ENCODE data around the gene ATE1. TPM values are rescaled to one million over a fixed set of nuclear protein-coding genes. Genes with fewer than 3 reads are reported as not detected.

Gene ATE1
- total and polyA plus RNA-seq, 5 donors = 15.1 to 55.8 (median 48.3) TPM

DNA sequence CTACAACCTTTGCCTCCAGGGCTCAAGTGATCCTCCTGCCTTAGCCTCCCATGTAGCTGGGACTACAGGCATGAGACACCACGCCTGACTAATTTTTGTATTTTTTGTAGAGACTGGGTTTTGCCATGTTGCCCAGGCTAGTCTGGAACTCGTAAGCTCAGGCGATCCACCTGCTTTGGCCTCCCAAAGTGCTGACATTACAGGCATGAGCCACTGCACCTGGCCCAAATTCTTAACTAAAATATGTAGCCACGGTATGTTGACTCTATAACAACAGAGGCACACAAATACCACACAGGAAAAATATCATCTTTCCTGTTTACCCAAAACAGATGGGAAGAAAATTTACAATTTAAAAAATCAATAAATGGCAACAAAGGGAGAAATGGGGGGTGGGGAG, 115.8 kb downstream of the ATE1 start:
- 72% methylated on average over 4 of the region's 4 CpGs for WGBS
- intact Hi-C loops (cut with DNase I) = no loop called here
- DNase-seq (no peak), ATAC-seq (no peak)
- H3K9me3 ChIP-seq (ENCODE audit: control insufficient read depth, low read length) = no peaks in the 10 kb centered on the region
- no peak overlapping the region for H3K4me3 ChIP-seq (ENCODE audit: low read length)
- H3K4me1 ChIP-seq (ENCODE audit: control insufficient read depth, insufficient read depth, low read length) = no peaks in the 10 kb centered on the region
- no peaks in the 10 kb centered on the region for H3K27me3 ChIP-seq (ENCODE audit: control insufficient read depth, insufficient read depth)
- no peak overlapping the region for H3K27ac ChIP-seq (ENCODE audit: low read length)

DNA sequence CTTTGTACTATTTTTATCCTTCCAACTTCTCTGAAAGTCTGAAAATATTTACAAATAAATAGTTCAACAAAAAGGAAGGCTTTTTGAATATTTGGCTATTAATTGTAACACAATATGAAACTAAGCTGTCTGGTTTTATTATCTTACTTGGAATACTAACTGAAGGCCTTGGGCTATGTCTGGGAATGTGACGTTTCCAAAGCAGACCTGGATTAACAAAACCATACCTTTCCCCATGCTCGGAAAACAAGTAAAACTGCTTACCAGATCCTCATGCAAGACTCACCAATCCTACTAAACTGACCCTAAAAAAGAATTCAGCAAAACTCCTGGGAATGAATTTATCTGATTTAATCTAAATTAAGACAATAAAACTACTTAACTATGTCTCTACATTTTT, 116.4 kb downstream of the ATE1 start:
- intact Hi-C loops (cut with DNase I) = no loop called here
- no peaks in the 10 kb centered on the region for H3K27me3 ChIP-seq (ENCODE audit: control insufficient read depth, insufficient read depth)
- H3K27ac ChIP-seq (ENCODE audit: low read length) = no peak overlapping the region
- DNase-seq (no peak), ATAC-seq (no peak)
- H3K9me3 ChIP-seq (ENCODE audit: control insufficient read depth, low read length) = no peaks in the 10 kb centered on the region
- H3K4me1 ChIP-seq (ENCODE audit: control insufficient read depth, insufficient read depth, low read length) = no peaks in the 10 kb centered on the region
- WGBS = 94% methylated on average over 2 of the region's 2 CpGs
- no peak overlapping the region for H3K4me3 ChIP-seq (ENCODE audit: low read length)

GRCh38 chr10:121808835-121809234, 119.0 kb downstream of the ATE1 start:
- H3K4me1 ChIP-seq (ENCODE audit: control insufficient read depth, insufficient read depth, low read length) = no peaks in the 10 kb centered on the region
- intact Hi-C loops (cut with DNase I) = no loop called here
- DNase-seq (no peak), ATAC-seq (no peak)
- no peak overlapping the region for H3K4me3 ChIP-seq (ENCODE audit: low read length)
- WGBS = 71% methylated on average over 2 of the region's 2 CpGs
- no peaks in the 10 kb centered on the region for H3K27me3 ChIP-seq (ENCODE audit: control insufficient read depth, insufficient read depth)
- no peaks in the 10 kb centered on the region for H3K9me3 ChIP-seq (ENCODE audit: control insufficient read depth, low read length)
- no peak overlapping the region for H3K27ac ChIP-seq (ENCODE audit: low read length)

GRCh38 chr10:121804460-121804859, 123.4 kb downstream of the ATE1 start:
- H3K4me3 ChIP-seq (ENCODE audit: low read length) = no peak overlapping the region
- 60% methylated on average over 4 of the region's 4 CpGs for WGBS
- peak; percentile 56 to 57 for ATAC-seq
- H3K9me3 ChIP-seq (ENCODE audit: control insufficient read depth, low read length) = no peaks in the 10 kb centered on the region
- no peaks in the 10 kb centered on the region for H3K27me3 ChIP-seq (ENCODE audit: control insufficient read depth, insufficient read depth)
- H3K4me1 ChIP-seq (ENCODE audit: control insufficient read depth, insufficient read depth, low read length) = no peaks in the 10 kb centered on the region
- intact Hi-C loops (cut with DNase I) = no loop called here
- no peak overlapping the region for H3K27ac ChIP-seq (ENCODE audit: low read length)
- DNase-seq = no peak

GRCh38 chr10:121803611-121804010, 124.2 kb downstream of the ATE1 start:
- H3K27me3 ChIP-seq (ENCODE audit: control insufficient read depth, insufficient read depth) = no peaks in the 10 kb centered on the region
- intact Hi-C loops (cut with DNase I) = no loop called here
- DNase-seq (no peak), ATAC-seq (no peak)
- no peak overlapping the region for H3K27ac ChIP-seq (ENCODE audit: low read length)
- H3K4me1 ChIP-seq (ENCODE audit: control insufficient read depth, insufficient read depth, low read length) = peaks cover 2% of the 10 kb centered on the region
- WGBS = 73% methylated on average over 2 of the region's 2 CpGs
- H3K4me3 ChIP-seq (ENCODE audit: low read length) = no peak overlapping the region
- no peaks in the 10 kb centered on the region for H3K9me3 ChIP-seq (ENCODE audit: control insufficient read depth, low read length)

- WGBS = 83% methylated on average over 2 of the region's 2 CpGs
- no peaks in the 10 kb centered on the region for H3K27me3 ChIP-seq (ENCODE audit: control insufficient read depth, insufficient read depth)
- ATAC-seq (no peak), DNase-seq (no peak)
- intact Hi-C loops (cut with DNase I) = no loop called here
- peaks cover 2% of the 10 kb centered on the region for H3K4me1 ChIP-seq (ENCODE audit: control insufficient read depth, insufficient read depth, low read length)
- no peak overlapping the region for H3K27ac ChIP-seq (ENCODE audit: low read length)
- H3K4me3 ChIP-seq (ENCODE audit: low read length) = no peak overlapping the region
- no peaks in the 10 kb centered on the region for H3K9me3 ChIP-seq (ENCODE audit: control insufficient read depth, low read length)
Measured at GRCh38 chr10:121800831-121801230, 127.0 kb downstream of the ATE1 start.

DNA sequence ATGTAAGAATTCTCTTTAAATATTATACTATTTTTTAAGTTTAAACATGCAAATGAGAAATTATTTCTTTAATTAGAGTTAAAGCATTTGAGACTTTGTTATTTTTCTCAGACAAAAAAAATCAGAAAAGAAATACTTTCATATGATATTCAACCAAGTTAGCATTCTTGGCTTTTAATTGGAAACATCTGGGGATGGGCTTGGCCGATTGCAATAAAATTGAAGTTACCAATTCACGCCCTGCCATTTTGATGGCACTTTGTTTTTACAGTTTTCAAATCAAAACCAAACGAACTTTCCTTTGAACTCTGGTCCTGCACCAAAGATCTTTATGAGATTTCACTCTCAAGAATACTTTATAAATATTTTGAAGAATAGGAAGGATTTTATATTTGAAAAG, 127.7 kb downstream of the ATE1 start:
- no peak overlapping the region for H3K4me3 ChIP-seq (ENCODE audit: low read length)
- H3K27me3 ChIP-seq (ENCODE audit: control insufficient read depth, insufficient read depth) = no peaks in the 10 kb centered on the region
- DNase-seq = no peak
- H3K9me3 ChIP-seq (ENCODE audit: control insufficient read depth, low read length) = no peaks in the 10 kb centered on the region
- ATAC-seq = no peak
- intact Hi-C loops (cut with DNase I) = no loop called here
- no peak overlapping the region for H3K27ac ChIP-seq (ENCODE audit: low read length)
- WGBS = 69% methylated on average over 3 of the region's 3 CpGs
- H3K4me1 ChIP-seq (ENCODE audit: control insufficient read depth, insufficient read depth, low read length) = peaks cover 2% of the 10 kb centered on the region

DNA sequence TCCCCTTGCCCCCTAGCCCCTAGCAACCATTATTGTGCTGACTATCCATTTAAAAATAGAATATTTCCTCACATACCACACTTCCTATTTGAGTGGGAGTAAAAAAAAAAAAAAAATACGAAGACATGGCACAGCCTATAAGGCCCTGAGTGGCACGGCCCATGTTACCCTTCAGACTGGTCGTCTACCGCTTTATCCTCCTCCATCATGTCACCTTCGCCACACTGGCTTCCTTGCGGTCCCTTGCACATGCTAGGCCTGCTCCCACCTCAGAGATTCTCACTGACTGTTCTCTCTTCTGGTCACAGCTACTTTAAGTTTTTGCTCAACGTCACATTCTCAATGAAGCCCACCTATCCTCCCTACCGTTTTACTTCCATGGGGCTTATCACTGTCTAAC, 130.3 kb downstream of the ATE1 start:
- no peak overlapping the region for H3K27ac ChIP-seq (ENCODE audit: low read length)
- 77% methylated on average over 8 of the region's 8 CpGs for WGBS
- H3K9me3 ChIP-seq (ENCODE audit: control insufficient read depth, low read length) = no peaks in the 10 kb centered on the region
- H3K27me3 ChIP-seq (ENCODE audit: control insufficient read depth, insufficient read depth) = no peaks in the 10 kb centered on the region
- no peak for ATAC-seq
- no peak for DNase-seq
- H3K4me1 ChIP-seq (ENCODE audit: control insufficient read depth, insufficient read depth, low read length) = peaks cover 2% of the 10 kb centered on the region
- H3K4me3 ChIP-seq (ENCODE audit: low read length) = no peak overlapping the region
- intact Hi-C loops (cut with DNase I) = no loop called here

- Histone ChIP-seq H3K27me3 (ENCODE audit: control insufficient read depth, insufficient read depth) (no peaks in the 10 kb centered on the region), H3K9me3 (ENCODE audit: control insufficient read depth, low read length) (no peaks in the 10 kb centered on the region), H3K4me1 (ENCODE audit: control insufficient read depth, insufficient read depth, low read length) (peaks cover 6% of the 10 kb centered on the region), H3K27ac (ENCODE audit: low read length) (no peak overlapping the region), H3K4me3 (ENCODE audit: low read length) (no peak overlapping the region)
- DNase-seq (no peak), ATAC-seq (no peak)
- WGBS = 96% methylated on average over 3 of the region's 3 CpGs
- intact Hi-C loops (cut with DNase I) = no loop called here
Measured at GRCh38 chr10:121796342-121796741, 131.5 kb downstream of the ATE1 start.

DNA sequence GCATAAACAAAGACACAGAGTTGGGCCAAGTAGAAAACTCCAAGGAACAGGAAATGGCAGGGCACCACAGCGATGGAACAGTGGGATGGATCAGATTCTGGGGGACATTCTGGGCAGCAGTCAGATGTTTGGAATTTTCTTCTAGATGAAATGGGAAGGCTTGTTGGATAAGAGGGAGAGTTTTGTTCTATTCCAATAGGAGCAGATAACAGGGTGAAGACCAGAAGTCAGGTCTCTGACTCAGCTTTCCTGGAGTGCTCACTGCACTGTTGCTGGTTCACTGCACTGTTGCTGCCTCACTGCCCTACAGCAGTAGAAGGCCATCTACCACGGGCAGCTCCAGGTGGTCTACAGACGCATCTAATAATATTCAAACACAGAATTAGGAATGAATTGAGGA, 135.6 kb downstream of the ATE1 start:
- H3K27me3 ChIP-seq (ENCODE audit: control insufficient read depth, insufficient read depth) = no peaks in the 10 kb centered on the region
- H3K4me3 ChIP-seq (ENCODE audit: low read length) = no peak overlapping the region
- 74% methylated on average over 3 of the region's 3 CpGs for WGBS
- intact Hi-C loops (cut with DNase I) = no loop called here
- ATAC-seq (peak; percentile 74 to 91), DNase-seq (peak in 1 of 3 donors; percentile 61)
- H3K4me1 ChIP-seq (ENCODE audit: control insufficient read depth, insufficient read depth, low read length) = peaks cover 4% of the 10 kb centered on the region
- H3K27ac ChIP-seq (ENCODE audit: low read length) = no peak overlapping the region
- H3K9me3 ChIP-seq (ENCODE audit: control insufficient read depth, low read length) = no peaks in the 10 kb centered on the region

DNA sequence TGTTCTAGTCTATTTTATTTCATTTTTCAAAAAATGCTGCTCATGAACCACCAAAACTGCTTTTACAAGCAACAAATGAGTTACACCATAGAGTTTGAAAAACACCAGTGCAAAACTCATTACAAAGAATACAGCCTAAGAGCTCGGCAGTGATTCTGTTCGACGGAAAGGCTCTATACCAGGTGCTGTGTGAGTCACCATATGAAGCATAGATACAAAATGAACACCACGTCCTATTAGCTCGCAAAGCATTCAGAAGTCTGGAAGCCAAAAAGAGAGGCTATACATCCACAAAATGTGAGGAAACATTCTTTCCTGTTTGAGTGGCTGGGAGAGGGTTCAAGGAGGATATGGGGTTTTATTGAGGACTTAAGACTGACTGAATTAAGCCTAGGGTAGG, 136.1 kb downstream of the ATE1 start:
- H3K9me3 ChIP-seq (ENCODE audit: control insufficient read depth, low read length) = no peaks in the 10 kb centered on the region
- H3K4me1 ChIP-seq (ENCODE audit: control insufficient read depth, insufficient read depth, low read length) = peaks cover 4% of the 10 kb centered on the region
- intact Hi-C loops (cut with DNase I) = no loop called here
- WGBS = 95% methylated on average over 5 of the region's 5 CpGs
- no peak for ATAC-seq
- no peak overlapping the region for H3K4me3 ChIP-seq (ENCODE audit: low read length)
- H3K27me3 ChIP-seq (ENCODE audit: control insufficient read depth, insufficient read depth) = no peaks in the 10 kb centered on the region
- DNase-seq = no peak
- H3K27ac ChIP-seq (ENCODE audit: low read length) = no peak overlapping the region

DNA sequence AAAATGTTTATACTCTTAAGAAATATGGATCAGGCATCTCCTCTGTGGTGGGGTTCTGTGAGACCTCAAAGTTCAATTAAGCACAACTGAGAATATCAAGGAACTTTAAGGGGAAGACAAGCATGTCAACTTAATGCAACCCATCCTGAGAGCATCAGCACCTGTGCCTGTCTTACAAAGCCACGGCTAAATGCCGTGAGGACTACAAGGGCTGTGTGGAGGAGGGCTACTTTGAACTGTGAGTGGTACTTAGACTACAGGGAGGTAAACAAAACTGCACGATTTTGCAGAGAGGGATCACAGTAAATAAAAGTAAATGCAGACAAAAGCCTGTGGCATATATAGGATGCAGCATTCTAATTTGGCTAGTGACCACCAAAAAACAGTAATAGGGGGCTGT, 139.1 kb downstream of the ATE1 start:
- intact Hi-C loops (cut with DNase I) = no loop called here
- Histone ChIP-seq H3K4me1 (ENCODE audit: control insufficient read depth, insufficient read depth, low read length) (peaks cover 4% of the 10 kb centered on the region), H3K27me3 (ENCODE audit: control insufficient read depth, insufficient read depth) (no peaks in the 10 kb centered on the region), H3K9me3 (ENCODE audit: control insufficient read depth, low read length) (no peaks in the 10 kb centered on the region), H3K4me3 (ENCODE audit: low read length) (no peak overlapping the region), H3K27ac (ENCODE audit: low read length) (no peak overlapping the region)
- WGBS = 86% methylated on average over 3 of the region's 3 CpGs
- no peak for ATAC-seq
- DNase-seq = no peak

Measured in right cardiac atrium (tissue), 5 donors.